ENCODE measurements around the gene KRT33A. TPM values are rescaled to one million over a fixed set of nuclear protein-coding genes. Genes with fewer than 3 reads are reported as not detected.
A peak's percentile ranks its signal among the peaks of the same experiment; 100 is the strongest.

The KRT33A gene
- total and polyA plus RNA-seq, 8 donors = not detected

DNA sequence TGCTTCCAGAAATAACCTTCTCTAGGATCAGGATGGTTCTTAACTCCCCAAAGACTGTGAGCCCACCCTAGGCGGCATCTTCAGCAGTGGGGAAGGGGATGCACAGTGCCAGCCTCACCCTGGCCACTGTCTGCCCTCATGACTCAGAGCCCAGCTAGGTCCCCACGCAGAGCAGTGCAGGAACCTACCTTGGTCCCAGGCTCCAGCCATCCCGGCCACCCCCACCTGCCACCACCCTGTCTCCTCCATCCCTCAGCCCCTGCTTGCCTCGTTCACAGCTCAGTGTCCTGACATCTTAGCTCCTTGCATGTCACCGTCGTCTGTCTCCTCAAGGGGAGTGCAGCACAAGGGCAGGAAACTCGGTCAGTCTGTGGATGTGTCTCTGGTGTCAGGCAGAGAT is 19.0 kb downstream of the KRT33A start:
- Histone ChIP-seq H3K36me3 (no peaks in the 10 kb centered on the region), H3K4me3 (no peak overlapping the region), H3K27ac (no peak overlapping the region), H3K9me3 (no peaks in the 10 kb centered on the region), H3K27me3 (no peaks in the 10 kb centered on the region), H3K4me1 (no peaks in the 10 kb centered on the region)
- 49 to 57% methylated on average over 7 of the region's 7 CpGs for WGBS, 2 donors
- peak in 1 of 6 donors; percentile 32 for DNase-seq
- ATAC-seq = no peak
- intact Hi-C loops (cut with DNase I) = no loop called here
- no peak for FAIRE-seq
- TF ChIP-seq, protein P1, sequence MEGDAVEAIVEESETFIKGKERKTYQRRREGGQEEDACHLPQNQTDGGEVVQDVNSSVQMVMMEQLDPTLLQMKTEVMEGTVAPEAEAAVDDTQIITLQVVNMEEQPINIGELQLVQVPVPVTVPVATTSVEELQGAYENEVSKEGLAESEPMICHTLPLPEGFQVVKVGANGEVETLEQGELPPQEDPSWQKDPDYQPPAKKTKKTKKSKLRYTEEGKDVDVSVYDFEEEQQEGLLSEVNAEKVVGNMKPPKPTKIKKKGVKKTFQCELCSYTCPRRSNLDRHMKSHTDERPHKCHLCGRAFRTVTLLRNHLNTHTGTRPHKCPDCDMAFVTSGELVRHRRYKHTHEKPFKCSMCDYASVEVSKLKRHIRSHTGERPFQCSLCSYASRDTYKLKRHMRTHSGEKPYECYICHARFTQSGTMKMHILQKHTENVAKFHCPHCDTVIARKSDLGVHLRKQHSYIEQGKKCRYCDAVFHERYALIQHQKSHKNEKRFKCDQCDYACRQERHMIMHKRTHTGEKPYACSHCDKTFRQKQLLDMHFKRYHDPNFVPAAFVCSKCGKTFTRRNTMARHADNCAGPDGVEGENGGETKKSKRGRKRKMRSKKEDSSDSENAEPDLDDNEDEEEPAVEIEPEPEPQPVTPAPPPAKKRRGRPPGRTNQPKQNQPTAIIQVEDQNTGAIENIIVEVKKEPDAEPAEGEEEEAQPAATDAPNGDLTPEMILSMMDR (IDR thresholded peaks at IDR 0.05) = no peak

DNA sequence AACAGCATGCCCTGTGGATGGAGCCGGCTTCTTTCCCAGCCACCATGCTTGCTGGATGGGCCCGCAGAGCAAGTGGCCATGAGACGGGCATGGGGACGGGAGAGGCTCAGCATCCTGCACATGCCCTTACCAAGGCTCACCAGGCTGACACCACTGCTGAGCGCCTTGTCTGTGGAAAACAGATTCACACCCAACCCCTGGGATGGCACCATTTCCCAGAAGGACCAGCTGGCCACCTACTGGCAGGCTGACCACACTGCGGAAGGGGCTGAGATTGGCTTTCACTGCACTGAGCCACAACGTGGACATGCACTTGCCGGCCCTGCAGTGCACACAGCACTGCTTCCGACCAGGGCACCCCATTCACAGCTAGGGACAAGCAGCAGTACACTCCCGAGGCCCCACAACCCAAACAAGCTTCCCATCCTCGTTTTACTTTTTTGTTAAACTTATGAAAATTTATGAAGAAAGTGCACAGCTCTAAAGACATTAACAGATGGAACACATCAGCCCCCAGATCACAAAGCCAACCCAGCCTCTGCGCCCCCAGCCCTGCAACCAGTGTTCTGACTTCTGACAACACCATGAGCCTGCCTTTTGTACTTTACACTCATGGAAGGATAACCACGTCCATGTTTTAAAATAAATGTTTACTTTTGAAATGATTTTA is 21.2 kb downstream of the KRT33A start:
- Histone ChIP-seq H3K27me3 (no peaks in the 10 kb centered on the region), H3K27ac (no peak overlapping the region), H3K4me1 (no peaks in the 10 kb centered on the region), H3K4me3 (no peak overlapping the region), H3K9me3 (no peaks in the 10 kb centered on the region), H3K36me3 (no peaks in the 10 kb centered on the region)
- ATAC-seq (peak in 3 of 4 donors; percentile 67 to 77 (median 72)), DNase-seq (peak in 2 of 6 donors; percentile 32 to 43), FAIRE-seq (no peak)
- TF ChIP-seq, protein P1 (IDR thresholded peaks at IDR 0.05) = peak in 3 of 4 donors; percentile 24 to 35 (median 26)
- intact Hi-C loops (cut with DNase I) = loop anchor here in 1 of 3 donors (5.0 kb wide), 1 partner anchor 422 kb away; no protein-coding TSS in a partner anchor
- 43 to 51% methylated on average over 13 of the region's 13 CpGs for WGBS, 2 donors

DNA sequence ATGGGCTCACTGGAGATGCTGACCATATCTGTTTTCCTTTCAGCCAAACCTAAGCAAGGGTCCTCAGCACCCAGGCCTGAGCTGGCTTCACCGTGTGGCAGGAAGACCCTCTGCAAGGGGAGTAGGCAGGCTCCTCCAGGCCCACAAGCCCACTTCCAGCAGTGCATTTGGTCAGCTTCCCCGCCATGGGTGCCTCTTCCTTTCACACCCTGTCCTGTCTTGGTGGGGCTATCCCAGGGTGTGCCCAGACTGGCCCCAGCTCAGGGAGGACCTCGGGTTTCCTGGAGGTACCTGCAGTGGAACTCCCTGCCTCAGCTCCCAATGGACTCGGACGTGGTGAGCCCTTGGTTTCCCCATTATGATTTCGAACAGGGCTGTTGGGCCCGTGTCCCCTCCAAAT is 22.4 kb downstream of the KRT33A start:
- Histone ChIP-seq H3K27me3 (no peaks in the 10 kb centered on the region), H3K4me1 (no peaks in the 10 kb centered on the region), H3K9me3 (no peaks in the 10 kb centered on the region), H3K27ac (no peak overlapping the region), H3K36me3 (no peaks in the 10 kb centered on the region), H3K4me3 (no peak overlapping the region)
- FAIRE-seq (no peak), ATAC-seq (no peak), DNase-seq (no peak)
- intact Hi-C loops (cut with DNase I) = loop anchor here in 1 of 3 donors (5.0 kb wide), 1 partner anchor 421 kb away; no protein-coding TSS in a partner anchor
- 62 to 76% methylated on average over 7 of the region's 7 CpGs for WGBS, 2 donors
- TF ChIP-seq, protein P1 (IDR thresholded peaks at IDR 0.05) = no peak

DNA sequence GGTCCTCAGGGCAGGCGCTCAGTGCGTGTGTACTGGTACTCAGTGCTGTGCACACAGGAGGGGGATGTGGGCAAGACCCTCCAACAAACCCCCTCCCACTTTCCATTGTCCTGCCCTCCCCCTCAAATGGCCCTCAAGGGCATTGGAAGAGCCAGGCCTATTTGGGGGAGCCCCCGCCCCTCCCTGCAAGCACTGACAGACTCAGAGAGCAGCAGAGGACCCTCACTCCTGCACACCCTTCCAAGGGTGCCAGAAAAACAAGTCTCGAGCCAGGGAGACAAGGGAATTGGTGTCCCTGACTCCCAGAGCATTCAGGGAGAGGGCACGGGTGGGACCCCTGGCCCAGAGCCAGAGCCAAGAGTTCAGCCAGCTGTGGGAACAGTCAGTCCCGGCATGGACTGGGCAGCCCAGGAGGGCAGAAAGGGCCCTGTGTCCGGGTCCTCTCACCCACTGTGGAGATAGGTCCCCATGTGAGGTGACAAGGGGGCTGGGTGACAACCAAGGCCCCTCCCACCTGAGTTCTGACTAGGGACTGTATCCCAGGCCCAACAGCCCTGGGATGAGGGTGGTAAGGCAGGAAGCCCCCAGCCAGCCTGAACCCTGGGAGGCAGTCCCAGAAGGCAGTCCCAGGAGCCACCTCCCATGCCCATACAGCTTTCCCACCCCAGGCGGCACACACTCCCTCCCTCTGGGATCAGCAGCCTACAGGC is 23.1 kb downstream of the KRT33A start:
- H3K9me3 ChIP-seq = no peaks in the 10 kb centered on the region
- no peaks in the 10 kb centered on the region for H3K4me1 ChIP-seq
- 65 to 69% methylated on average over 8 of the region's 8 CpGs for WGBS, 2 donors
- no peaks in the 10 kb centered on the region for H3K36me3 ChIP-seq
- no peak for ATAC-seq
- TF ChIP-seq, protein P1 (IDR thresholded peaks at IDR 0.05) = no peak
- no peaks in the 10 kb centered on the region for H3K27me3 ChIP-seq
- peak in 1 of 6 donors; percentile 53 for DNase-seq
- H3K27ac ChIP-seq = no peak overlapping the region
- no peak for FAIRE-seq
- no peak overlapping the region for H3K4me3 ChIP-seq
- intact Hi-C loops (cut with DNase I) = loop anchor here in 1 of 3 donors (5.0 kb wide), 1 partner anchor 420 kb away; no protein-coding TSS in a partner anchor
